Measurements from ENCODE around the gene RNF123. TPM values are rescaled to one million over a fixed set of nuclear protein-coding genes. Genes with fewer than 3 reads are reported as not detected.
A peak's percentile ranks its signal among the peaks of the same experiment; 100 is the strongest.

Gene RNF123
- total and polyA plus RNA-seq, 4 donors, result 22.2 to 45.0 (median 23.1) TPM

GRCh38 chr3:49718858-49719213 is 29.5 kb downstream of the RNF123 start:
- Histone ChIP-seq H3K9ac (ENCODE audit: insufficient read depth in 1 of 2, low read length in 2 of 2) (no peak overlapping the region), H3K27me3 (ENCODE audit: control insufficient read depth in 3 of 3, insufficient read depth in 3 of 3, low read length in 2 of 3) (no peaks in the 10 kb centered on the region), H3K36me3 (ENCODE audit: control insufficient read depth in 4 of 4, insufficient read depth in 4 of 4, low read length in 4 of 4) (peaks cover 0 to 31% (median 17%) of the 10 kb centered on the region in 4 donors), H3K4me1 (ENCODE audit: control insufficient read depth in 5 of 5, insufficient read depth in 5 of 5, low read length in 5 of 5) (peaks cover 0 to 25% (median 11%) of the 10 kb centered on the region in 5 donors), H3K27ac (ENCODE audit: low read depth in 1 of 2, low read length in 1 of 2) (peak overlapping the region in 1 of 2 donors; percentile 23), H3K9me3 (ENCODE audit: control insufficient read depth in 4 of 4, insufficient read depth in 3 of 4, low read length in 3 of 4) (no peaks in the 10 kb centered on the region), H3K4me3 (peak overlapping the region; percentile 1)
- peak in 2 of 3 donors; percentile 19 to 27 for DNase-seq
- no peak for ATAC-seq (ENCODE audit: insufficient read depth, low FRiP score)
- no peak for TF ChIP-seq CTCF (IDR thresholded peaks at IDR 0.05; ENCODE audit: control extremely low read depth, extremely low read depth)
- WGBS, 2 donors, result 6 to 10% methylated on average over 33 of the region's 33 CpGs

- H3K9me3 ChIP-seq (ENCODE audit: control insufficient read depth in 4 of 4, insufficient read depth in 3 of 4, low read length in 3 of 4), result no peaks in the 10 kb centered on the region
- peak; percentile 40 for TF ChIP-seq CTCF (IDR thresholded peaks at IDR 0.05; ENCODE audit: control extremely low read depth, extremely low read depth)
- ATAC-seq (ENCODE audit: insufficient read depth, low FRiP score) (peak; percentile 68), DNase-seq (peak; percentile 95 to 96 (median 95))
- H3K9ac ChIP-seq (ENCODE audit: insufficient read depth in 1 of 2, low read length in 2 of 2), result no peak within 1 kb of the TSS
- no peaks in the 10 kb centered on the region for H3K27me3 ChIP-seq (ENCODE audit: control insufficient read depth in 3 of 3, insufficient read depth in 3 of 3, low read length in 2 of 3)
- WGBS, 2 donors, result 0 to 1% methylated on average over 50 of the region's 50 CpGs
- H3K36me3 ChIP-seq (ENCODE audit: control insufficient read depth in 4 of 4, insufficient read depth in 4 of 4, low read length in 4 of 4), result peaks cover 0 to 31% (median 17%) of the 10 kb centered on the region in 4 donors
- H3K27ac ChIP-seq (ENCODE audit: low read depth in 1 of 2, low read length in 1 of 2), result peak within 1 kb of the TSS in 1 of 2 donors; percentile 23
- peak within 1 kb of the TSS; percentile 1 for H3K4me3 ChIP-seq
- H3K4me1 ChIP-seq (ENCODE audit: control insufficient read depth in 5 of 5, insufficient read depth in 5 of 5, low read length in 5 of 5), result peaks cover 0 to 26% (median 11%) of the 10 kb centered on the region in 5 donors
These were observed 30.0 kb downstream of the RNF123 start, which contains the start of gene AMIGO3 for GRCh38 chr3:49719214-49719884. TSS of gene AMIGO3 (minus strand) at chr3:49719684. CDS start at chr3:49719465, 219 bp downstream.

DNA sequence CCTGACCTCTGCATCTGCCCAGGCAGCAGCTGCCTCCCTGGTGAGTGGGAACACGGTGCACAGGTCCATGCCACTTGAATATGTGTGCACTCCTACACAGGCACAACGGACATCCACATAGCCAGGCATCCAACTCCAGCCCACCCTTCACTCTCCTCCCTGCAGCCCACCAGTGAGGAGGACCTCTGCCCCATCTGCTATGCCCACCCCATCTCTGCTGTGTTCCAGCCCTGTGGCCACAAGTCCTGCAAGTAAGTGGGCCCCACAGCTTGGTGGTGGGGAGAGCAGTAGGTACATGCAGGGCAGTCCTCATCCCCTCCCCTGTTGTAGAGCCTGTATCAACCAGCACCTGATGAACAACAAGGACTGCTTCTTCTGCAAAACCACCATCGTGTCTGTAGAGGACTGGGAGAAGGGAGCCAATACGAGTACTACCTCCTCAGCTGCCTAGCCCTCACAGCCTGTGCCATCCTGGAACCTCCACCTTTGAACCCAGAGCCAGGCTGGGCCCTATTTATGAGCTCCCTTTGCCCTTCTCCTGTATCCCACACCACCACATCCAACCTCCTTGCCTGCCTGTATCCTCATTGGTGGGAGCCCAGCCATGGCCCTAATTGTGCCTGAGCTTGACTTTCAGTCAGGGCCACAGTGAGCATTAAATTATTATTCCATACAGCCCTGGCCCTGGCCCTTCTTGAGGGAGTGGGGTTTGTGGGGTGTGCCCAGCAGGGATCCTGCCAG is 31.7 kb downstream of the RNF123 start:
- Histone ChIP-seq H3K36me3 (ENCODE audit: control insufficient read depth in 4 of 4, insufficient read depth in 4 of 4, low read length in 4 of 4) (peaks cover 0 to 31% (median 18%) of the 10 kb centered on the region in 4 donors), H3K4me3 (no peak overlapping the region), H3K9me3 (ENCODE audit: control insufficient read depth in 4 of 4, insufficient read depth in 3 of 4, low read length in 3 of 4) (no peaks in the 10 kb centered on the region), H3K27ac (ENCODE audit: low read depth in 1 of 2, low read length in 1 of 2) (no peak overlapping the region), H3K27me3 (ENCODE audit: control insufficient read depth in 3 of 3, insufficient read depth in 3 of 3, low read length in 2 of 3) (no peaks in the 10 kb centered on the region), H3K9ac (ENCODE audit: insufficient read depth in 1 of 2, low read length in 2 of 2) (no peak overlapping the region), H3K4me1 (ENCODE audit: control insufficient read depth in 5 of 5, insufficient read depth in 5 of 5, low read length in 5 of 5) (peaks cover 0 to 32% (median 11%) of the 10 kb centered on the region in 5 donors)
- WGBS, 2 donors, result 78 to 90% methylated on average over 4 of the region's 4 CpGs
- DNase-seq (peak in 1 of 3 donors; percentile 2), ATAC-seq (ENCODE audit: insufficient read depth, low FRiP score) (no peak)
- no peak for TF ChIP-seq CTCF (IDR thresholded peaks at IDR 0.05; ENCODE audit: control extremely low read depth, extremely low read depth)
